Measurements from ENCODE around the gene HOMER2. TPM values are rescaled to one million over a fixed set of nuclear protein-coding genes. Genes with fewer than 3 reads are reported as not detected.

The HOMER2 gene
- total RNA-seq, 2 experiments from 2014 or later, result 0.85 to 1.6 TPM

- no peak overlapping the region for H3K4me3 Mint-ChIP-seq
- no peak for DNase-seq
- intact Hi-C loops (cut with DNase I, micrococcal nuclease), result no loop called here
- TF ChIP-seq CTCF (IDR thresholded peaks at IDR 0.05), result no peak
- peaks cover 7% of the 10 kb centered on the region for H3K4me1 Mint-ChIP-seq (ENCODE audit: low read depth)
- peaks cover 36% of the 10 kb centered on the region for H3K36me3 Mint-ChIP-seq (ENCODE audit: low read depth)
- POLR2A ChIA-PET, result no interaction called here
- no peaks in the 10 kb centered on the region for H3K27me3 Mint-ChIP-seq
- H3K27ac Mint-ChIP-seq, result no peak overlapping the region
- CTCF ChIA-PET, result no interaction called here
- Histone ChIP-seq H3K4me1 (ENCODE audit: insufficient read depth, low read length) (peaks cover 4% of the 10 kb centered on the region), H3K36me3 (ENCODE audit: insufficient read depth, low read length) (peaks cover 22% of the 10 kb centered on the region), H3K27ac (ENCODE audit: low read depth in 1 of 2, low read length in 2 of 2) (no peak overlapping the region), H3K4me3 (ENCODE audit: low read length) (no peak overlapping the region), H3K9me3 (ENCODE audit: control insufficient read depth in 1 of 2, insufficient read depth in 1 of 2, low read length in 2 of 2) (peaks cover 0 to 19% of the 10 kb centered on the region in 2 experiments), H3K27me3 (ENCODE audit: control insufficient read depth in 1 of 2, insufficient read depth in 2 of 2, low read length in 2 of 2) (no peaks in the 10 kb centered on the region)
- no peaks in the 10 kb centered on the region for H3K9me3 Mint-ChIP-seq
- ATAC-seq (ENCODE audit: poor library complexity), result no peak
These were observed 112.4 kb downstream of the HOMER2 start for GRCh38 chr15:82840166-82840565.

- ATAC-seq (ENCODE audit: poor library complexity), result no peak
- no peaks in the 10 kb centered on the region for H3K27me3 Mint-ChIP-seq
- Histone ChIP-seq H3K9me3 (ENCODE audit: control insufficient read depth in 1 of 2, insufficient read depth in 1 of 2, low read length in 2 of 2) (peaks cover 0 to 19% of the 10 kb centered on the region in 2 experiments), H3K36me3 (ENCODE audit: insufficient read depth, low read length) (peaks cover 30% of the 10 kb centered on the region), H3K27ac (ENCODE audit: low read depth in 1 of 2, low read length in 2 of 2) (no peak overlapping the region), H3K4me3 (ENCODE audit: low read length) (no peak overlapping the region), H3K27me3 (ENCODE audit: control insufficient read depth in 1 of 2, insufficient read depth in 2 of 2, low read length in 2 of 2) (no peaks in the 10 kb centered on the region), H3K4me1 (ENCODE audit: insufficient read depth, low read length) (no peaks in the 10 kb centered on the region)
- no peak for TF ChIP-seq CTCF (IDR thresholded peaks at IDR 0.05)
- no peaks in the 10 kb centered on the region for H3K4me1 Mint-ChIP-seq (ENCODE audit: low read depth)
- no peak overlapping the region for H3K4me3 Mint-ChIP-seq
- H3K9me3 Mint-ChIP-seq, result no peaks in the 10 kb centered on the region
- intact Hi-C loops (cut with DNase I, micrococcal nuclease), result no loop called here
- H3K36me3 Mint-ChIP-seq (ENCODE audit: low read depth), result peaks cover 43% of the 10 kb centered on the region
- H3K27ac Mint-ChIP-seq, result no peak overlapping the region
- CTCF ChIA-PET, result no interaction called here
- POLR2A ChIA-PET, result no interaction called here
- no peak for DNase-seq
These were observed 113.4 kb downstream of the HOMER2 start for GRCh38 chr15:82839136-82839535.

GRCh38 chr15:82838096-82838735, 114.3 kb downstream of the HOMER2 start:
- ChIA-PET CTCF (no interaction called here), POLR2A (no interaction called here)
- Histone ChIP-seq H3K4me3 (ENCODE audit: low read length) (no peak overlapping the region), H3K27ac (ENCODE audit: low read depth in 1 of 2, low read length in 2 of 2) (no peak overlapping the region), H3K9me3 (ENCODE audit: control insufficient read depth in 1 of 2, insufficient read depth in 1 of 2, low read length in 2 of 2) (peaks cover 0 to 18% of the 10 kb centered on the region in 2 experiments), H3K36me3 (ENCODE audit: insufficient read depth, low read length) (peaks cover 37% of the 10 kb centered on the region), H3K27me3 (ENCODE audit: control insufficient read depth in 1 of 2, insufficient read depth in 2 of 2, low read length in 2 of 2) (no peaks in the 10 kb centered on the region), H3K4me1 (ENCODE audit: insufficient read depth, low read length) (no peaks in the 10 kb centered on the region)
- intact Hi-C loops (cut with DNase I, micrococcal nuclease), result no loop called here
- Mint-ChIP-seq H3K36me3 (ENCODE audit: low read depth) (peaks cover 52% of the 10 kb centered on the region), H3K27me3 (no peaks in the 10 kb centered on the region), H3K4me3 (no peak overlapping the region), H3K9me3 (no peaks in the 10 kb centered on the region), H3K4me1 (ENCODE audit: low read depth) (no peaks in the 10 kb centered on the region), H3K27ac (peak overlapping the region; percentile 13)
- no peak for TF ChIP-seq CTCF (IDR thresholded peaks at IDR 0.05)
- ATAC-seq (ENCODE audit: poor library complexity) (no peak), DNase-seq (no peak)
